A673 (cell line): Measurements from ENCODE around the gene PITX1.

Experiments used
- EZH2 ChIP-seq: fragments of 200-600 bp; sonication (generic); IDR thresholded peaks from 2 replicates; pipeline ENCODE4 v1.6.1; 2017; ENCODE audit warnings: borderline replicate concordance, low read depth, mild to moderate bottlenecking, mixed read lengths, antibody characterized with exemption, low read length; ENCODE audit not compliant: poor library complexity, severe bottlenecking
- TF ChIP-seq, protein P1 (sequence below): fragments of 300-800, 200-600 bp; sonication (generic); conservative IDR thresholded peaks from 2 replicates; pipeline ENCODE4 v1.5.1; 2017; ENCODE audit warnings: low read depth, mild to moderate bottlenecking, antibody characterized with exemption, low read length, moderate library complexity, mixed read lengths

DNA sequence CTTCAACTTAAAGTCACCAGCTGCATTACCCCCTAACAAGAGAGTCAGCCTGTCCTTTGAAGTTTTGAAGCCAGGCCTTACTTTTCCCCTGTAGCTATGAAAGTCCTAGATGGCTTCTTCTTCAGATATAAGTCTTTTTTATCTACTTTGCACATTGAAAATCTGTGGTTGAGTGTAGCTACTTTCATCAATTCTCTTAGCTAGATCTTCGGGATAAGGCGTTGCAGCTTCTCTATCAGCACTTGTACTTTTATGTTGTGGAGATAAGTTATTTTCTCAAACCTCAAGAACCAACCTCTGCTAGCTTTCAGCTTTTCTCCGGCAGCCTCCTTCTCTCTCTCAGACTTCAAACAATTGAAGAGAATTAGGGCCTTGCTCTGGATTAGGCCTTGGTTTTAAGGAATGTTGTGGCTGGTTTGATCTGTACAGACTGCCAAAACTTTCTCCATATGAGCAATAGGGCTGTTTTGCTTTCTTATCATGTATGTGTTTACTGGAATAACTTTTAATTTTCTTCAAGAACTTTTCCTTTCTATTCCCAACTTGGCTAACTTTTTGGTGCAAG lies 44.7 kb downstream of the PITX1 start:
- TF ChIP-seq, protein P1, sequence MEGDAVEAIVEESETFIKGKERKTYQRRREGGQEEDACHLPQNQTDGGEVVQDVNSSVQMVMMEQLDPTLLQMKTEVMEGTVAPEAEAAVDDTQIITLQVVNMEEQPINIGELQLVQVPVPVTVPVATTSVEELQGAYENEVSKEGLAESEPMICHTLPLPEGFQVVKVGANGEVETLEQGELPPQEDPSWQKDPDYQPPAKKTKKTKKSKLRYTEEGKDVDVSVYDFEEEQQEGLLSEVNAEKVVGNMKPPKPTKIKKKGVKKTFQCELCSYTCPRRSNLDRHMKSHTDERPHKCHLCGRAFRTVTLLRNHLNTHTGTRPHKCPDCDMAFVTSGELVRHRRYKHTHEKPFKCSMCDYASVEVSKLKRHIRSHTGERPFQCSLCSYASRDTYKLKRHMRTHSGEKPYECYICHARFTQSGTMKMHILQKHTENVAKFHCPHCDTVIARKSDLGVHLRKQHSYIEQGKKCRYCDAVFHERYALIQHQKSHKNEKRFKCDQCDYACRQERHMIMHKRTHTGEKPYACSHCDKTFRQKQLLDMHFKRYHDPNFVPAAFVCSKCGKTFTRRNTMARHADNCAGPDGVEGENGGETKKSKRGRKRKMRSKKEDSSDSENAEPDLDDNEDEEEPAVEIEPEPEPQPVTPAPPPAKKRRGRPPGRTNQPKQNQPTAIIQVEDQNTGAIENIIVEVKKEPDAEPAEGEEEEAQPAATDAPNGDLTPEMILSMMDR = no peak
- TF ChIP-seq EZH2 = no peak
